ENCODE data around the gene PRKACG.

DNA sequence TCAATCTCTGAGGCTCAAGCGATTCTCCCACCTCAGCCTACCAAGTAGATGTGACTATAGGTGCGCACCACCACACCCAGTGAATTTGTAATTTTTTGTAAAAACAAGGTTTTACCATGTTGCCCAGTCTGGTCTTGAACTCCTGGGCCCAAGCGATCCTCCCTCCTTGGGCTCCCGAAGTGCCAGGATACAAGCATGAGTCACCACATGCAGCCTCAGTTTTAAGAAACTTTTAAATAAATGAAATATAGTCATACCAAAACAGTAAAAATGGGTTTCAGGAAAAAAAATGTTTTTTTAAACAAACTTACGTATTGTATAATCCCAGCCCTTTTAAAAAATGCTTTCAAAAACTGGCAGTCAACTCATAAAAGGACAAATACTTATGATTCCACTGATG is 48.3 kb upstream of the PRKACG start:
- no peak for TF ChIP-seq POLR2AphosphoS5 (IDR thresholded peaks at IDR 0.05; ENCODE audit: borderline replicate concordance, low read depth, low read length)
- no peak for TF ChIP-seq FOXP2 (optimal IDR thresholded peaks at IDR 0.05; ENCODE audit: control extremely low read depth, extremely low read length, insufficient read depth)

Measured in SK-N-MC (cell line).